Endothelial cell of umbilical vein (primary cell): ENCODE measurements around the gene DCAF11. TPM values are rescaled to one million over a fixed set of nuclear protein-coding genes. Genes with fewer than 3 reads are reported as not detected.

ENCODE experiments used
- BruUV-seq: library from RNA; stranded (reverse); fragments of 400-500 nt; replicated peaks from 2 replicates; lab custom pipeline; 2021; lab: Mats Ljungman, UMichigan
- CTCF ChIA-PET: fragments of 300-600, 350-600 bp; sonication (Branson Sonifier 250); formaldehyde crosslinking; loops from one replicate; lab custom pipeline; 2021; ENCODE audit warnings: antibody characterized with exemption, inconsistent platforms; lab: Charles Lee
- POLR2A ChIA-PET: fragments of 300-600, 350-600 bp; sonication (Branson Sonifier 250); formaldehyde crosslinking; loops from one replicate; lab custom pipeline; 2021; ENCODE audit warnings: antibody characterized with exemption, inconsistent platforms; lab: Charles Lee
- DNase-seq: peaks from one replicate; pipeline ENCODE4 v3.0.0-alpha.2; 2011; ENCODE audit warnings: low read depth, low spot score
- FAIRE-seq: peaks from 2 replicates; lab custom pipeline; 2011; peaks lifted over from hg19 to GRCh38; lab: Jason Lieb, UNC
- H2AFZ ChIP-seq: 2 replicates; pipeline ENCODE4 v1.6.0; 2012; ENCODE audit warnings: low read depth, low read length, control low read depth, inconsistent platforms
- H3K27ac ChIP-seq: 2 replicates; pipeline ENCODE4 v1.5.1; 2011; ENCODE audit warnings: low read depth, mild to moderate bottlenecking, control low read depth, low read length, moderate library complexity; ENCODE audit not compliant: insufficient read depth
- H3K27me3 ChIP-seq, 2 experiments: 2 replicates each; pipeline versions ENCODE4 v1.6.0 to v1.6.1; 2011; ENCODE audit warnings: low read length in 2 of 2, mixed read lengths in 1 of 2; ENCODE audit not compliant: control insufficient read depth in 2 of 2, insufficient read depth in 2 of 2
- H3K36me3 ChIP-seq, 2 experiments: 2 replicates in 1 of 2; 3 replicates in 1 of 2; pipeline ENCODE4 v1.5.1; 2011; ENCODE audit warnings: low read length in 2 of 2, mild to moderate bottlenecking in 1 of 2, moderate library complexity in 1 of 2; ENCODE audit not compliant: control insufficient read depth in 2 of 2, insufficient read depth in 2 of 2; ENCODE audit errors: extremely low read depth in 1 of 2
- H3K4me1 ChIP-seq: 3 replicates; pipeline ENCODE4 v1.5.1; 2011; ENCODE audit warnings: mild to moderate bottlenecking, low read length; ENCODE audit not compliant: control insufficient read depth, insufficient read depth; ENCODE audit errors: extremely low read depth
- H3K4me2 ChIP-seq: 2 replicates; pipeline ENCODE4 v1.6.1; 2011; ENCODE audit warnings: low read length, control low read depth, mixed read lengths; ENCODE audit not compliant: insufficient read depth
- H3K4me3 ChIP-seq, 3 experiments: fragments of 200-600 bp in 1 of 3; sonication (generic), shearing (Covaris generic) in 1 of 3; replicated peaks in 1 of 3; 2 replicates each; pipeline ENCODE4 v1.5.1; 2011 to 2016; ENCODE audit warnings: control low read depth in 3 of 3, low read length in 3 of 3, mild to moderate bottlenecking in 2 of 3, inconsistent platforms in 1 of 3, low read depth in 1 of 3, moderate library complexity in 1 of 3; ENCODE audit not compliant: insufficient read depth in 1 of 3
- H3K79me2 ChIP-seq: 2 replicates; pipeline ENCODE4 v1.6.0; 2012; ENCODE audit warnings: low read length, inconsistent platforms; ENCODE audit not compliant: control insufficient read depth, insufficient read depth
- H3K9ac ChIP-seq: replicated peaks from 2 replicates; pipeline ENCODE3; 2011; ENCODE audit warnings: low read length, control low read depth; ENCODE audit not compliant: insufficient read depth; ENCODE audit errors: extremely low read depth
- H3K9me1 ChIP-seq: replicated peaks from 3 replicates; pipeline ENCODE4 v1.6.0; 2011; ENCODE audit warnings: mild to moderate bottlenecking, low read length; ENCODE audit not compliant: control insufficient read depth, insufficient read depth; ENCODE audit errors: extremely low read depth
- H3K9me3 ChIP-seq: replicated peaks from 2 replicates; pipeline ENCODE4 v1.5.1; 2012; ENCODE audit warnings: low read length, inconsistent platforms; ENCODE audit not compliant: control insufficient read depth, insufficient read depth
- H4K20me1 ChIP-seq: replicated peaks from 2 replicates; pipeline ENCODE3; 2011; ENCODE audit warnings: mild to moderate bottlenecking, low read length; ENCODE audit not compliant: control insufficient read depth, insufficient read depth; ENCODE audit errors: extremely low read depth
- EZH2 ChIP-seq: IDR thresholded peaks from 2 replicates; pipeline ENCODE4 v1.6.1; 2012; ENCODE audit warnings: borderline replicate concordance, low read depth, mild to moderate bottlenecking, moderate library complexity, low read length, inconsistent platforms; ENCODE audit not compliant: severe bottlenecking
- FOS ChIP-seq: IDR thresholded peaks from 2 replicates; pipeline ENCODE4 v1.6.1; 2011; ENCODE audit warnings: mild to moderate bottlenecking, low read length, moderate library complexity, borderline replicate concordance; ENCODE audit not compliant: insufficient read depth
- GATA2 ChIP-seq: IDR thresholded peaks from 2 replicates; pipeline ENCODE4 v1.7.0; 2011; ENCODE audit warnings: low read depth, mild to moderate bottlenecking, moderate library complexity, mixed read lengths, low read length; ENCODE audit not compliant: insufficient read length, insufficient read depth
- JUN ChIP-seq: IDR thresholded peaks from 2 replicates; pipeline ENCODE4 v1.6.1; 2011; ENCODE audit warnings: borderline replicate concordance, low read depth; ENCODE audit not compliant: insufficient read length, insufficient read depth
- MYC ChIP-seq: IDR thresholded peaks from one replicate; pipeline ENCODE4 v1.6.1; 2011; ENCODE audit warnings: mild to moderate bottlenecking, low read depth, low read length
- POLR2A ChIP-seq: IDR thresholded peaks from 2 replicates; pipeline ENCODE4 v1.6.1; 2012; ENCODE audit warnings: low read depth, mild to moderate bottlenecking, control low read depth, low read length
- POLR2AphosphoS5 ChIP-seq: IDR thresholded peaks from 2 replicates; pipeline ENCODE4 v1.6.1; 2012; ENCODE audit warnings: low read depth, mild to moderate bottlenecking, control low read depth, low read length, moderate library complexity; ENCODE audit not compliant: insufficient read depth
- dilution Hi-C: fragments of 300-500 bp; cut with MboI; formaldehyde crosslinking; loops from one replicate; pipeline ENCODE4 v1.15.0; 2019; ENCODE audit warnings: low sequenced_read_pairs; ENCODE audit not compliant: extremely low pct_ligation_motif_present
- intact Hi-C: fragments of 100-400 bp; cut with micrococcal nuclease; formaldehyde crosslinking; loops from one replicate; pipeline ENCODE4 v1.10.0; 2022
- polyA plus RNA-seq, 4 experiments: library from polyadenylated mRNA; depleted of rRNA in 3 of 4; stranded (reverse) in 3 of 4; unstranded in 1 of 4; fragments of >200 nt; gene quantifications; 2 replicates each; pipeline versions ENCODE4 v1.2.1 to v1.2.3, GENCODE V29; 2011 to 2012; ENCODE audit warnings: missing spikeins in 1 of 4
- total RNA-seq: library from RNA; stranded (reverse); gene quantifications from 2 replicates; pipeline ENCODE4 v1.2.3, GENCODE V29; 2021
- TF ChIP-seq, protein P1 (sequence below): IDR thresholded peaks from 2 replicates; pipeline ENCODE4 v1.6.1; 2011; ENCODE audit not compliant: insufficient read depth, insufficient read length
- TF ChIP-seq, protein P2 (sequence below), 2 donors: IDR thresholded peaks; 1 replicate in 1 of 2; 2 replicates in 1 of 2; pipeline ENCODE4 v1.5.1; 2011; ENCODE audit warnings: low read length in 2 of 2, mild to moderate bottlenecking in 2 of 2, moderate library complexity in 2 of 2, control low read depth in 1 of 2, inconsistent platforms in 1 of 2, low read depth in 1 of 2; ENCODE audit not compliant: insufficient read depth in 1 of 2; ENCODE audit errors: extremely low read depth in 1 of 2

DCAF11 gene
- total and polyA plus RNA-seq, 2 donors (not counting 3 experiments of a cell fraction or from before 2014, with no cell fraction given): 37.3 to 38.5 TPM

- peaks cover 9% of the 10 kb centered on the region for H3K4me1 ChIP-seq
- H3K27me3 ChIP-seq: no peaks in the 10 kb centered on the region
- no peaks in the 10 kb centered on the region for H4K20me1 ChIP-seq
- DNase-seq: peak; percentile 21
- ChIA-PET POLR2A (interaction anchor here (1.3 to 3.1 kb wide), 3 partner anchors 8 to 19 kb away, joined by 3 to 11 read pairs (median 4); partner anchors contain the start of genes DCAF11 and NRL), CTCF (interaction anchor here (1.1 to 9.6 kb wide), 4 partner anchors 11 to 38 kb away, joined by 4 to 319 read pairs (median 67); partner anchors contain the start of genes DCAF11 and NRL)
- H3K4me3 ChIP-seq: peak overlapping the region in 2 of 3 experiments; percentile 71 to 74
- H3K9ac ChIP-seq: peak overlapping the region; percentile 78
- H3K9me3 ChIP-seq: no peaks in the 10 kb centered on the region
- H3K27ac ChIP-seq: peak overlapping the region; percentile 46
- no peaks in the 10 kb centered on the region for H3K36me3 ChIP-seq
- H2AFZ ChIP-seq: peak overlapping the region; percentile 92
- dilution Hi-C loops (no loop called here), intact Hi-C loops (loop anchor here (1.0 to 2.0 kb wide), 2 partner anchors 41 to 45 kb away; partner anchors contain the start of genes EMC9 and PSME1)
- no peaks in the 10 kb centered on the region for H3K9me1 ChIP-seq
- H3K4me2 ChIP-seq: peak overlapping the region; percentile 85
- peak; percentile 69 for FAIRE-seq
- TF ChIP-seq JUN: no peak
- TF ChIP-seq POLR2AphosphoS5: no peak
- TF ChIP-seq MYC: no peak
- TF ChIP-seq, protein P1, sequence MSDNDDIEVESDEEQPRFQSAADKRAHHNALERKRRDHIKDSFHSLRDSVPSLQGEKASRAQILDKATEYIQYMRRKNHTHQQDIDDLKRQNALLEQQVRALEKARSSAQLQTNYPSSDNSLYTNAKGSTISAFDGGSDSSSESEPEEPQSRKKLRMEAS: no peak
- no peak for TF ChIP-seq EZH2
- no peak for TF ChIP-seq GATA2
- no peak for TF ChIP-seq FOS
- TF ChIP-seq, protein P2, sequence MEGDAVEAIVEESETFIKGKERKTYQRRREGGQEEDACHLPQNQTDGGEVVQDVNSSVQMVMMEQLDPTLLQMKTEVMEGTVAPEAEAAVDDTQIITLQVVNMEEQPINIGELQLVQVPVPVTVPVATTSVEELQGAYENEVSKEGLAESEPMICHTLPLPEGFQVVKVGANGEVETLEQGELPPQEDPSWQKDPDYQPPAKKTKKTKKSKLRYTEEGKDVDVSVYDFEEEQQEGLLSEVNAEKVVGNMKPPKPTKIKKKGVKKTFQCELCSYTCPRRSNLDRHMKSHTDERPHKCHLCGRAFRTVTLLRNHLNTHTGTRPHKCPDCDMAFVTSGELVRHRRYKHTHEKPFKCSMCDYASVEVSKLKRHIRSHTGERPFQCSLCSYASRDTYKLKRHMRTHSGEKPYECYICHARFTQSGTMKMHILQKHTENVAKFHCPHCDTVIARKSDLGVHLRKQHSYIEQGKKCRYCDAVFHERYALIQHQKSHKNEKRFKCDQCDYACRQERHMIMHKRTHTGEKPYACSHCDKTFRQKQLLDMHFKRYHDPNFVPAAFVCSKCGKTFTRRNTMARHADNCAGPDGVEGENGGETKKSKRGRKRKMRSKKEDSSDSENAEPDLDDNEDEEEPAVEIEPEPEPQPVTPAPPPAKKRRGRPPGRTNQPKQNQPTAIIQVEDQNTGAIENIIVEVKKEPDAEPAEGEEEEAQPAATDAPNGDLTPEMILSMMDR (IDR thresholded peaks at IDR 0.05; ENCODE audit: extremely low read depth in 1 of 2, insufficient read depth in 1 of 2, low read depth in 1 of 2, low read length in 2 of 2): no peak
- no peak for TF ChIP-seq POLR2A
- BruUV-seq: no TSS peak
- peaks cover 4% of the 10 kb centered on the region for H3K79me2 ChIP-seq
Observed at GRCh38 chr14:24095271-24096068, 19.1 kb upstream of the DCAF11 start.
